Measurements from ENCODE around the gene TSPO2. TPM values are rescaled to one million over a fixed set of nuclear protein-coding genes. Genes with fewer than 3 reads are reported as not detected.
A peak's percentile ranks its signal among the peaks of the same experiment; 100 is the strongest.

The TSPO2 gene
- total and polyA plus RNA-seq, 9 of the 15 experiments (the other 6 are each of a cell fraction or from before 2014, with no cell fraction given) = not detected

DNA sequence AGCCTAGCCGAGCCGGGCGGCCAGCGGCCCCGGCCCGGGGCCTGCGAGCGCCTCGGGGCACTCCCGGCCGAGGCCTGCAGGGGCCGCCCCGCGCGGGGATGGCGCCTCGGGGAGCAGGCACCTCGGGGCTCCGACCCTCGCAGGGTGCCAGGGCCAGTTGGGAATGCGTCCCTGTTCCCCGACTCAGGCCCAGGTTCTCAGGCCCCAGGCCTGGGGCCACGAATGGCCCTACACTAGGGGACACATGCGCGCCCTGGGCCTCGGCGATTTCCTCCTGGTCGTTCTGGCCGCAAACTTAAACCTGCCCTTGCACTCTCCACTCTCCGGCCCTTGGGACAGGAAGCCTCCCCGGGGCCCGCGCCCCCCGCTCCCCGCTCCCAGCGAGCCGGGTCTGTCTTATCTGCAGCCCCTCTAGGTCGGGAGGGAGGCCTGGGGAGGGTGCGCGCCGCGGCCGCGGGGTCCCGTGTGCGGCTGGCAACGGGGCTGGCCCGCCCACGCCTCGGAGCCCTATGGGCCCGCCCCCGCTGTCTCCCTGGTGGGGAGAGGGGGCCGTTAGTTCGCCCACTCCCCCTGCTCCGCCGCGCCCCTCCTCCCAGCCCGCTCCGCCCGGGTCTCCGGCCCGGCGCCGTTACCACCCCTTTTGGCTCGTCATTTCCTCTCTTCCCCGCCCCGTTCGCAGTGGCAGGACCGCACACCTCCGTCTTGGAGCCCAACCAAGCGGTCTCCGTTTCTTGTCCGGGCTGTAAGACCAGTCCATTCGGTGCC is 31.1 kb downstream of the TSPO2 start (continued):
- TF ChIP-seq, protein P1, sequence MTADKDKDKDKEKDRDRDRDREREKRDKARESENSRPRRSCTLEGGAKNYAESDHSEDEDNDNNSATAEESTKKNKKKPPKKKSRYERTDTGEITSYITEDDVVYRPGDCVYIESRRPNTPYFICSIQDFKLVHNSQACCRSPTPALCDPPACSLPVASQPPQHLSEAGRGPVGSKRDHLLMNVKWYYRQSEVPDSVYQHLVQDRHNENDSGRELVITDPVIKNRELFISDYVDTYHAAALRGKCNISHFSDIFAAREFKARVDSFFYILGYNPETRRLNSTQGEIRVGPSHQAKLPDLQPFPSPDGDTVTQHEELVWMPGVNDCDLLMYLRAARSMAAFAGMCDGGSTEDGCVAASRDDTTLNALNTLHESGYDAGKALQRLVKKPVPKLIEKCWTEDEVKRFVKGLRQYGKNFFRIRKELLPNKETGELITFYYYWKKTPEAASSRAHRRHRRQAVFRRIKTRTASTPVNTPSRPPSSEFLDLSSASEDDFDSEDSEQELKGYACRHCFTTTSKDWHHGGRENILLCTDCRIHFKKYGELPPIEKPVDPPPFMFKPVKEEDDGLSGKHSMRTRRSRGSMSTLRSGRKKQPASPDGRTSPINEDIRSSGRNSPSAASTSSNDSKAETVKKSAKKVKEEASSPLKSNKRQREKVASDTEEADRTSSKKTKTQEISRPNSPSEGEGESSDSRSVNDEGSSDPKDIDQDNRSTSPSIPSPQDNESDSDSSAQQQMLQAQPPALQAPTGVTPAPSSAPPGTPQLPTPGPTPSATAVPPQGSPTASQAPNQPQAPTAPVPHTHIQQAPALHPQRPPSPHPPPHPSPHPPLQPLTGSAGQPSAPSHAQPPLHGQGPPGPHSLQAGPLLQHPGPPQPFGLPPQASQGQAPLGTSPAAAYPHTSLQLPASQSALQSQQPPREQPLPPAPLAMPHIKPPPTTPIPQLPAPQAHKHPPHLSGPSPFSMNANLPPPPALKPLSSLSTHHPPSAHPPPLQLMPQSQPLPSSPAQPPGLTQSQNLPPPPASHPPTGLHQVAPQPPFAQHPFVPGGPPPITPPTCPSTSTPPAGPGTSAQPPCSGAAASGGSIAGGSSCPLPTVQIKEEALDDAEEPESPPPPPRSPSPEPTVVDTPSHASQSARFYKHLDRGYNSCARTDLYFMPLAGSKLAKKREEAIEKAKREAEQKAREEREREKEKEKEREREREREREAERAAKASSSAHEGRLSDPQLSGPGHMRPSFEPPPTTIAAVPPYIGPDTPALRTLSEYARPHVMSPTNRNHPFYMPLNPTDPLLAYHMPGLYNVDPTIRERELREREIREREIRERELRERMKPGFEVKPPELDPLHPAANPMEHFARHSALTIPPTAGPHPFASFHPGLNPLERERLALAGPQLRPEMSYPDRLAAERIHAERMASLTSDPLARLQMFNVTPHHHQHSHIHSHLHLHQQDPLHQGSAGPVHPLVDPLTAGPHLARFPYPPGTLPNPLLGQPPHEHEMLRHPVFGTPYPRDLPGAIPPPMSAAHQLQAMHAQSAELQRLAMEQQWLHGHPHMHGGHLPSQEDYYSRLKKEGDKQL (CRISPR knock-in tag; IDR thresholded peaks at IDR 0.05; ENCODE audit: borderline replicate concordance) = no peak
- TF ChIP-seq SMAD3 (CRISPR knock-in tag; conservative IDR thresholded peaks at IDR 0.05) = no peak
- peak; percentile 52; the same call in 1 of the 2 replicates for TF ChIP-seq KAT7 (CRISPR knock-in tag; IDR thresholded peaks at IDR 0.05; ENCODE audit: borderline replicate concordance)
- no peak for TF ChIP-seq HMG20A (CRISPR knock-in tag; conservative IDR thresholded peaks at IDR 0.05)
- TF ChIP-seq SIRT6 (IDR thresholded peaks at IDR 0.05; ENCODE audit: low read depth, low read length) = peak; percentile 66
- TF ChIP-seq ILK (tag; IDR thresholded peaks at IDR 0.05; ENCODE audit: borderline replicate concordance, low read depth) = no peak
- peak; percentile 73 for TF ChIP-seq PHF8 (IDR thresholded peaks at IDR 0.05; ENCODE audit: borderline replicate concordance, low read length)
- no peak for TF ChIP-seq ATF1 (CRISPR knock-in tag; IDR thresholded peaks at IDR 0.05)
- peak; percentile 78; the same call in 1 of the 2 replicates for TF ChIP-seq ATF1 (tag; IDR thresholded peaks at IDR 0.05)
- TF ChIP-seq ZNF696 (CRISPR knock-in tag; conservative IDR thresholded peaks at IDR 0.05) = no peak
- TF ChIP-seq ZNF445 (CRISPR knock-in tag; IDR thresholded peaks at IDR 0.05; ENCODE audit: low read depth) = no peak
- no peak for TF ChIP-seq CBX8 (IDR thresholded peaks at IDR 0.05; ENCODE audit: borderline replicate concordance, extremely low read depth, low read depth, low read length, poor library complexity, severe bottlenecking)
- TF ChIP-seq CBFA2T3 (IDR thresholded peaks at IDR 0.05) = 0 out of 2 replicates have a peak, but pooled peaks have one; percentile 14
- TF ChIP-seq NFXL1 (CRISPR knock-in tag; IDR thresholded peaks at IDR 0.05) = no peak
- no peak; the same call in 1 of the 2 replicates for TF ChIP-seq ZNF76 (CRISPR knock-in tag; IDR thresholded peaks at IDR 0.05; ENCODE audit: borderline replicate concordance)
- no peak for TF ChIP-seq POLR3A (IDR thresholded peaks at IDR 0.05; ENCODE audit: borderline replicate concordance, extremely low read depth, insufficient read depth, insufficient read length)
- peak; percentile 5; the same call in 1 of the 2 replicates for TF ChIP-seq EP400 (IDR thresholded peaks at IDR 0.05)
- TF ChIP-seq, protein P2, sequence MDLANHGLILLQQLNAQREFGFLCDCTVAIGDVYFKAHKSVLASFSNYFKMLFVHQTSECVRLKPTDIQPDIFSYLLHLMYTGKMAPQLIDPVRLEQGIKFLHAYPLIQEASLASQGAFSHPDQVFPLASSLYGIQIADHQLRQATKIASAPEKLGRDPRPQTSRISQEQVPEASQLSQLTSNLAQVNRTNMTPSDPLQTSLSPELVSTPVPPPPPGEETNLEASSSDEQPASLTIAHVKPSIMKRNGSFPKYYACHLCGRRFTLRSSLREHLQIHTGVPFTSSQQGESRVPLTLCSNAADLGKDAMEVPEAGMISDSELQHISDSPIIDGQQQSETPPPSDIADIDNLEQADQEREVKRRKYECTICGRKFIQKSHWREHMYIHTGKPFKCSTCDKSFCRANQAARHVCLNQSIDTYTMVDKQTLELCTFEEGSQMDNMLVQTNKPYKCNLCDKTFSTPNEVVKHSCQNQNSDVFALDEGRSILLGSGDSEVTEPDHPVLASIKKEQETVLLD (IDR thresholded peaks at IDR 0.05) = no peak
- TF ChIP-seq, protein P3, sequence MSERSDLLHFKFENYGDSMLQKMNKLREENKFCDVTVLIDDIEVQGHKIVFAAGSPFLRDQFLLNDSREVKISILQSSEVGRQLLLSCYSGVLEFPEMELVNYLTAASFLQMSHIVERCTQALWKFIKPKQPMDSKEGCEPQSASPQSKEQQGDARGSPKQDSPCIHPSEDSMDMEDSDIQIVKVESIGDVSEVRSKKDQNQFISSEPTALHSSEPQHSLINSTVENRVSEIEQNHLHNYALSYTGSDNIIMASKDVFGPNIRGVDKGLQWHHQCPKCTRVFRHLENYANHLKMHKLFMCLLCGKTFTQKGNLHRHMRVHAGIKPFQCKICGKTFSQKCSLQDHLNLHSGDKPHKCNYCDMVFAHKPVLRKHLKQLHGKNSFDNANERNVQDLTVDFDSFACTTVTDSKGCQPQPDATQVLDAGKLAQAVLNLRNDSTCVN (CRISPR knock-in tag; IDR thresholded peaks at IDR 0.05) = no peak

All from K562 (cell line).